HG02571 (cell line): ENCODE measurements around the gene CYP20A1.
"Not testable (repeated sequence)": the region's sequence is repeated elsewhere in the genome, so short reads cannot be mapped to it uniquely, and the experiment has no call there.

Experiments
- ATAC-seq: cut with Tn5 transposase; IDR thresholded peaks from one replicate; pipeline ENCODE4 v1.9.1; 2021; ENCODE audit warnings: mild to moderate bottlenecking, moderate library complexity; ENCODE audit not compliant: unreplicated experiment

The CYP20A1 gene, protein sequence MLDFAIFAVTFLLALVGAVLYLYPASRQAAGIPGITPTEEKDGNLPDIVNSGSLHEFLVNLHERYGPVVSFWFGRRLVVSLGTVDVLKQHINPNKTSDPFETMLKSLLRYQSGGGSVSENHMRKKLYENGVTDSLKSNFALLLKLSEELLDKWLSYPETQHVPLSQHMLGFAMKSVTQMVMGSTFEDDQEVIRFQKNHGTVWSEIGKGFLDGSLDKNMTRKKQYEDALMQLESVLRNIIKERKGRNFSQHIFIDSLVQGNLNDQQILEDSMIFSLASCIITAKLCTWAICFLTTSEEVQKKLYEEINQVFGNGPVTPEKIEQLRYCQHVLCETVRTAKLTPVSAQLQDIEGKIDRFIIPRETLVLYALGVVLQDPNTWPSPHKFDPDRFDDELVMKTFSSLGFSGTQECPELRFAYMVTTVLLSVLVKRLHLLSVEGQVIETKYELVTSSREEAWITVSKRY

GRCh38 chr2:203238704-203239526, at the start of gene CYP20A1:
TSS of gene CYP20A1 (plus strand) at chr2:203239018. CDS start at chr2:203239063, 45 bp downstream.
- peak; percentile 87 for ATAC-seq

- not testable (repeated sequence) for ATAC-seq
Observed at GRCh38 chr2:203190547-203190946, 48.3 kb upstream of the CYP20A1 start.

GRCh38 chr2:203191026-203191425, 47.8 kb upstream of the CYP20A1 start:
- not testable (repeated sequence) for ATAC-seq

DNA sequence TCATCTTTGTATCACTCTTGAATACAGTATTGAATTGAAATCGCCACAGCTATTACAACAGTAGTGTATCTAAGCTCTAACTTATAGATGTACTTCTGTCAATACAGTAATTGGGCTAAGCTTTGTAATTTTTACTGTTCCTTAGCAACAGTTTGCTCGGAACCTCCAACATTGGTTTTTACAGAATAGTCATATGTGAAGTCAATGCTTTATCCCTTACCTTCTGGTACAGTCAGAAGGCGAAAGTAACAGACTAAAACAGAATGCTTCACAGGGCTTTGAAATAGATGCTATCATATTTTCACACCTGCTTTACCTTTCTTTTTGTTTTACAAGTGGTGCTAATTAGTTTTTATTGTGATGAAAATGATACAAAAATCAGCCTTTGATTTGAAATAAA, 46.9 kb upstream of the CYP20A1 start:
- no peak for ATAC-seq

- ATAC-seq: no peak
Observed at GRCh38 chr2:203195331-203196036, 43.3 kb upstream of the CYP20A1 start.

DNA sequence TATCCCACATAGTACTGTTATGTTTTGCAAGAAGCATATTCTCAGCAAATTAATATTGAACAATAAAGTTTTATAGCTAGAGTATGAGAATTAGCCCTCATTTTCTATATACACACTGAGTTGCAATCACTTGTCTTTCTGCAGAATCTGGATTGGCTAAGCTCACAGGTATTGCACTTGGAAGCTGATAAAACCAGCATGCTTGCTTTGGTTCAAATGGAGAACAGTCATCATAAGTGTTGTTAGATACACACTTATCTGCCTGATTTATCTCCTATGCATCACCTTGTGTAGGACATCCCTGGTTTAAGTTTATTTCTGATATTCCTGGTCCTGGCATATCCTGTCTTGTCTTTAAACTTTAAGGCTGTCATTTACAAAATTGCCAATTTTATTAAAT, 38.0 kb upstream of the CYP20A1 start:
- no peak for ATAC-seq

- ATAC-seq: no peak
Observed at GRCh38 chr2:203201426-203201825, 37.4 kb upstream of the CYP20A1 start.

GRCh38 chr2:203209538-203209937, 29.3 kb upstream of the CYP20A1 start:
- no peak for ATAC-seq

GRCh38 chr2:203225423-203226039, 13.3 kb upstream of the CYP20A1 start:
- no peak for ATAC-seq

DNA sequence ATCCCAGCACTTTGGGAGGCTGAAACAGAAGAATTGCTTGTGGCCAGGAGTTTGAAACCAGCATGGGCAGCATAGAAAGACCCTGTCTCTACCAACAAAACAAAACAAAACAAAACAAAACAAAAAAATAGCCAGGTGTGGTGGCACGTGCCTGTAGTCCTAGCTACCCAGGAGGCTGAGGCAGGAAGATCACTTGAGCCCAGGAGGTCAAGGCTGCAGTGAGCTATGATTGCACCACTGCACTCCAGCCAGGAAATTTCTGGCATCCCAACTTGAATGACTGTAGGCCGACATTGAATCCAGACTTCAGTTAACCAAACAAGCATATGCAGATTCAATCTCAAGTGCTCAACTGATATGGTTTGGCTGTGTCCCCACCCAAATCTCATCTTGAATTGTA, 9.1 kb upstream of the CYP20A1 start:
- not testable (repeated sequence) for ATAC-seq

DNA sequence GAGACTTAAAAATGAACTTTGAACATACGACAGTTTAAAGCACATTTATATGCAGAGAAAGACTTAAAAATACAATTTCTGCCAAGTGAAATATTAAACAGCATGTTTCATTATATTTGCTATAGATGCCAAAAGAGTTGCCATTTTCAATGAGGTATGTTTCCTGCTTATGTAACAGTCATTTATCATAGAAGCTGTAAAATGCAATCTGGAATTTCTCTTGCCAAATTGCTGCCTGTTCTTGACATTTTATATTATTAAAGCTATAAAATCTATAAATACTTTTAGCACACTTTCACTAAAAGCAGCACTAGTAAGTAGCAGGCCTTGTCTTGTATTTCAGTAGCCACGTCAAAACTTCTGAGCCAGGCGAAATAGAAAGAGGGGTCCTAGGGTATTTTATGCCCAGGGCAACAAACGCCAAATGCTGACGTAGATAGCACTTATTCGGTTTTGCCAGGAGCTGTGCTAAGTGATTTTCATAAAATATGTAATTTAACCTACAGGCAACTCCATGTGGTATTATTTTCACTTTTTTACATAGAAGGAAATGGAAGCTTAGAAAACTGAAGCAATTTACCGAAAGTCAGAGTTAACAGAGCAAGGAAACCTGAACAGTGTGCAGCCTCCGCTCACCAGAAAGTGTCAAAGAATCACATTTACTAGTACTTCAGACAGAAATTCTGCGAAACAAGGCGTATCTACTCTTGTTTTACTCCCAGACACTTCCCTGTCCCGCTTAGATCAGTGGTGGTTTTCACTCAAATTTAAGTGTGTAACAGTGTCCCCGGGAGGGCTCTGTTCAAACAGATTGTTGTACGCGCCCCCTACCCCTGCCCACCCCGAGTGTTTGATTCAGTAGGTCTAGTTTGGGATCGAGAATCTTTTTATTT, 1.2 kb upstream of the CYP20A1 start:
- ATAC-seq: no peak

GRCh38 chr2:203238292-203238703, 520 bp upstream of the CYP20A1 start:
- peak; percentile 0 for ATAC-seq

GRCh38 chr2:203240491-203240890, 1.7 kb downstream of the CYP20A1 start:
- no peak for ATAC-seq

- no peak for ATAC-seq
Observed at GRCh38 chr2:203242518-203242917, 3.7 kb downstream of the CYP20A1 start.

DNA sequence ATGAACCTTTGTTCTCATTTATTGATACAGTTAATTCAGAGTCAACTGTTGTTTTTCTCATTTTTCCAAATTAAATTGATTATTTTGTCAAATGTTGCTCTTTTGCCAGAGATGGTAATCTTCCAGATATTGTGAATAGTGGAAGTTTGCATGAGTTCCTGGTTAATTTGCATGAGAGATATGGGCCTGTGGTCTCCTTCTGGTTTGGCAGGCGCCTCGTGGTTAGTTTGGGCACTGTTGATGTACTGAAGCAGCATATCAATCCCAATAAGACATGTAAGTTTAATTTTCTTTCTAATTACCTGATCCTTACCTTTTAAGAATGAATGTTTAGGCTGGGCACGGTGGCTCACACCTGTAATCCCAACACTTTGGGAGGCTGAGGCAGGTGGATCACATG, 7.8 kb downstream of the CYP20A1 start:
- ATAC-seq: no peak

DNA sequence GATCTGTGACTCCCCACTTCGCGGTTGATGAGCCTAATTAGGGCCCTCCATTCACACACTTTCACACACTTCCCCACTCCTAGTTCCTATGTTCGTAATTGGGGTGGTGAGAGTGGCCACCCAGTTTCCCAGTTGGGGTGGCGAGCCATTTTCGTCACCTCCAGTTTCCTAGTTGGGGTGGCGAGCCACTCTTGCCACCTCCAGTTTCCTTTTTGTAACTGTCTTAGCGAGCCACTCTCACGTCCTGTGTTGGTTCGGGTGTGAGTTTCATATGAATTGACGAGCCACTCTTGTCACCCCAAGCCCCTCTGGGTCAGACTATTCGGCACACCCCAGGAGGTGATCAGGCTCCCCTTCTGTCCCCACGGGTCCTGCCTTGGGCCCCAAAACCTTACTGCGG, 14.0 kb downstream of the CYP20A1 start:
- ATAC-seq: no peak

- ATAC-seq: not testable (repeated sequence)
Observed at GRCh38 chr2:203253422-203254095, 14.7 kb downstream of the CYP20A1 start.

DNA sequence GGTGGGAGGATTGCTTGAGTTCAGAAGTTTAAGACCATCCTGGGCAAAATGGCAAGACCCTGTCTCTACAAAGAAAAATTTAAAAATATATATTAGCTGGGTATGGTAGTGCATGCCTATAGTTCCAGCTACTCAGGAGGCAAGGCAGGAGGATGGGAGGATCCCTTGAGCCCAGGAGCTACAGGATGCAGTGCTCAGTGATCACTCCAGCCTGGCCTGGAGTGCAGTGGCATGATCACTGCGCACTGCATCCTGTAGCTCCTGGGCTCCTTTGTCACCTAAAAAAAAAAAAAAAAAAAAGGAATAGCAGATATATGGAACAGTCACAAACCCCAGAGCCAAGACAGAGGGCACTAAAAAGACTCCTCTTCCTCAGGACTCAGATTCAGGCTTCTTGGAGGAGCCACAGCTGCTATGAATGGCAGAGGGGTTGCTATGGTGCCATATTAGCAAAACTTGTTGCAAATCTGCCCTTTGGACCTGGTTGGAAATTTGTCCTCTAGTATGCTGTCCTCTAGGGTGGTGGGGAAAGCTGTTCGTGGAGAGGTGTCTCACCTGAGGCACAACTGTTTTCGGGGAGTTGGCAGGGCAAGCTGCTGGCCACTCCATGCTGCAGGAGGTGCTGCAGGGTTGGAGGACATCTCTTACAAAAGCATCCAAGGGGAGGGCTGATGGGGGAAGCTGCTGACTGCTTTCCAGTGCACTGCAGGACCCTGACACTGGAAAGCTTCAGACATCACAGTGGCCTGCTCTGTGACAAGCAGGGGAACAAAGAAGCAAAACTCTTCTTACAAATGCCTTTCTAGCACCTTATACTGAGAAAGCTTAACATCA, 22.7 kb downstream of the CYP20A1 start:
- ATAC-seq: no peak
